GM21619 (cell line): ENCODE data around the gene SERPINH1.
A peak's percentile ranks its signal among the peaks of the same experiment; 100 is the strongest.
"Not testable (repeated sequence)": the region's sequence is repeated elsewhere in the genome, so short reads cannot be mapped to it uniquely, and the experiment has no call there.

Experiments
- ATAC-seq: cut with Tn5 transposase; IDR thresholded peaks from one replicate; pipeline ENCODE4 v1.9.1; 2021; ENCODE audit not compliant: unreplicated experiment

Gene SERPINH1

DNA sequence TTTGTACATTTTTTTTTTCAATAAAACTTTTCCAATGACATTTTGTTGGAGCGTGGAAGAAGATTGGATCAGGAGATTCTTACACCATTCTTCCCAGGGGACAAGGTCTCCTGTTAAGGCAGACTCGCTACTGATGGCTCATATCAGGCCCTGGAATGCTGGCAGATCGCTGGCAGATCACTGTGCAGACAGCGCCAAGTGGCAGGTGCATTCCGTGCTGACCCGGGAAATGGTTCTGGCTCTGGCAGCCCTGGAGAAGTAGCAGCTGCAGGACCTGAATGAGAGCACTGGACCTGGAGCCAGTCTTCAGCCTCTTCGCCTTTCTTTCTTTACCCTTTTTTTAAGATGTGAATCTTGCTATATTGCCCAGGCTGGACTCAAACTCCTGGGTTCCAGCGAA is 10.7 kb downstream of the SERPINH1 start:
- no peak for ATAC-seq

DNA sequence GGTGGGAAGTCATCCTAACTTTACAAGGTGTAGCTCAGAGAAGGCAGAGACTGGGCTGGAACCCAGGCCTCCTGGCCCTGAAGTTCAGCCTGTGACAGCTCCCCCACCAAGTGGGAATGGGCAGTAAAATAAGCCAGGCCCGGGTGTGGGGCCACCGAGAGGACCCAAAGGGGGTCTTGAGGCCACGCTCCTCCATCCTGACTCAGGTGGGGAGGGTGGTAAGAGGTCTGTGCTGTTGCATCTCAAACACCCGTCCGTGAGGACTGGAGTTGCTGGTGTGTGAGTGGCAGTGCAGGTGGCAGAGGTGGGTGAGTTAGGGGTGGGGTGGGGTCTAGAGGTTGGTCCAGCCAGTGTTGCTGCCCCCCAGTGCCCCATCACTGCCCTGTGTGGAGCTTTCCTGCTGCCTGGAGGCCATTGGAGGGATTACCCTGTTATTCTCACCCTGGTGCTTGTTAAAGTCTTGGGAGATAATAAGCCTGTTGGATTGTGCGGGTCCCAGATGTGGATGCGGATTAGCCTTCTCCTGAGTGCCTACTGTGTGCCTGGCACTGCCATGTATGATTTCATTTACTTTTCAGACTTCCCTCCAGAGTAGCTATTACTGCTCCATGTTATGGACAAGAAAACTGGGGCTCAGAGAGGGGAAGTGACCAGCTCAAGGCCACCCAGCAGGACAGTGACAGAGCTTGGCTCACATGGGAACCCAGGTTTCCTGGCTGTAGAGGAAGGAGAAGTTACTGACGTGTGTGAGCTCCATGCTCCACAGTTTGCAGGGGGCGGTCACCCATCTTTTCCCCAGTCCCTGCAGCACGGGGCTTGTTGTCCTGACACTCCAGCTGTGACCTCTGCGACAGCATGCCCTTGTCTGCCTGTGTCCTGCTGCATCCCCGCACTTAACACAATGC is 12.9 kb downstream of the SERPINH1 start:
- ATAC-seq, result no peak

GRCh38 chr11:75576017-75576416 is 14.0 kb downstream of the SERPINH1 start:
- ATAC-seq, result no peak

- no peak for ATAC-seq
Observed at GRCh38 chr11:75576499-75576918, 14.5 kb downstream of the SERPINH1 start.

GRCh38 chr11:75577207-75577606 is 15.2 kb downstream of the SERPINH1 start:
- no peak for ATAC-seq

DNA sequence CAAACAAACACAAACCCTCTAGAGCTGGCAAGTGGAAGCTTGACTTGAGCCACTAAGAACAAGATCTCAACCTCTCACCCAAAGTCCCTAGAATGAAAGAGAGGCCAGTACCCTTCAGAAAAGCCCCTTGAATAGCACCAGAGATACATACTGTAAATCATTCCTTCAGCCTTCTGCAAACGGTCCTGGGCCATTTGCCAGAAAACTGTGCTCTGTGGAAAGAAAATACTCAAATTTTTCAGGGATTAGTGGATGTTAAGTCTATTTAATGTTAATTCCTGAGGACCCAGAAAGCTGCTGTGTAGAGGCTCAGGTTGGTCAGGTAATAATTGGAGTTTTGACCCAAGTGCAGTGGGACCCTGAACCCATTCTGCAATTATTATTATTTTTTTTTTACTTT is 16.9 kb downstream of the SERPINH1 start:
- no peak for ATAC-seq

DNA sequence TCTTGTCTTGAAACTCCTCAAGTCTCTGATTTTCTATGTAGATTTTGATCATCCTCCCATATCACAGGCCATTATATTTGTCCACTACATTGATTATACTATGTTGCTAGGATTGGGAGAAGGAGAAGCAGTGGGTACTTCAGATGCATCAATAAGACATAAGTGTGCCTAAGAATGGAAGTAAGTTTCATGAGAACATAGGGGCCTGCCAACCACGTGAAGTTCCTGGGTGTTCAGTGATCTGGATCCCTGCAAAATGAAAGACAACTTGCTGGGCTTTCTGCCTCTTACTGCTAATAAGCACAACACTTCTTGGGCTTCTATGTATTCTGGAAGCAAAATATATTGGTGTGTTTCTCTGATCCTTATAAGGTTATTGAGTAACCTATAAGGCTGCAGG is 17.8 kb downstream of the SERPINH1 start:
- ATAC-seq, result no peak

DNA sequence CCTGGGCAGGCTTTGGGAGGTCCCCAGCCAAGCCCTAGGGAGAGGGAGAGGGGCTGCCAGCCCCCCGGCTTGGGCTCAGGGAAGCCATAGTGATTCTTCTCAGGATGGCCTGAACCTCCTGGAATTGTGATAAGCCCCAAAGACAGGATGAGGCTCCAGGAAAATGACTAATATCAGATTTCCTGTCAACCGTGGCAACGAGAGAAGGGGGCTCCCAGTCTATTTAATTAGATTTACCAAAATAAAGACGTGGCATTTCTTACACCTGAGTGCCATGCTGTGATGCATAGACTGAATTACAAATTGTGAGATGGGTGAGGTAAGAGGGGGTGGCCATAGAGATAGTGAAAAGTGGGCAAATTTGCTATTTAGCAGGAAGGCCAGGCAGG is 20.4 kb downstream of the SERPINH1 start:
- no peak for ATAC-seq

DNA sequence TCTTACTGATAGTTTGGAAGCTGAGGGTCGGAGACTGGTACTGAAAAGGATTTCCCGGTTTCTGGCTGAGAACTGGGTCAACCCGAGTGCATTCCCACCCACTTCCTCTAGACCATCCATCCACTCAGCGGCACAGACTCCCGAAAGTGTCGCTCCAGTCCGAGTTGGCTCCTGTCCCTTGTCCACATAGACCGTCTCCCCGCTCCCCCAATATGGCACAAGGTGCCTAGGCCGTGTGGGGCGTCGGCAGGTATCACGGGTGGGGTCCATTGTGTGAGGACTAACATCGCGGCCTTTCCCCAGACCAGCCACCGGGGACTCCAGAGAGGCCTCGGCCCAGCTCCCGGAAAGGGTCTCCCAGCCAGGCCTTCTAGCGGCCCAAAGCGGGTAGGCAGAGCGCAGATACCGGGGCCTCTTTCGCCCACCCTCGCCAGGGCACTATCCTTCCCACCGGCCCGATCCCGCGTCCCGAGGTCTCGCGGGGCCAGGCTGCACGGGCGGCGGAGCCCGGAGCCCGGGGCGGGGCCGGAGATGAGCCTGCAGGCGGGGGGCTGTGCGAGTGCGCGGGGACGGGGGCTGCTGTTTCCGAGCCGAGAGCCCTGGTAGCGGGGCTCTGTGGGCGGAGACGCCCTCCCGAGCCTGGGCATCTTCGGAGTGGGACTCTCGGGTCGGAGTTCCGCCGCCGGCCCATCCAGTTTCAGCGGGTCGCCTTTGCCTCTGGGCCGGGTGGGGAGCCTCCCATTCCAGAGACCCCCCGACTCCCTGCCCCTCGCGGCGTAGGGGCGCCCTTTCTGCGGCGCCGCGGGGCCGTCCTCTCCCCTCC is 21.1 kb downstream of the SERPINH1 start:
- peak; percentile 87 for ATAC-seq

DNA sequence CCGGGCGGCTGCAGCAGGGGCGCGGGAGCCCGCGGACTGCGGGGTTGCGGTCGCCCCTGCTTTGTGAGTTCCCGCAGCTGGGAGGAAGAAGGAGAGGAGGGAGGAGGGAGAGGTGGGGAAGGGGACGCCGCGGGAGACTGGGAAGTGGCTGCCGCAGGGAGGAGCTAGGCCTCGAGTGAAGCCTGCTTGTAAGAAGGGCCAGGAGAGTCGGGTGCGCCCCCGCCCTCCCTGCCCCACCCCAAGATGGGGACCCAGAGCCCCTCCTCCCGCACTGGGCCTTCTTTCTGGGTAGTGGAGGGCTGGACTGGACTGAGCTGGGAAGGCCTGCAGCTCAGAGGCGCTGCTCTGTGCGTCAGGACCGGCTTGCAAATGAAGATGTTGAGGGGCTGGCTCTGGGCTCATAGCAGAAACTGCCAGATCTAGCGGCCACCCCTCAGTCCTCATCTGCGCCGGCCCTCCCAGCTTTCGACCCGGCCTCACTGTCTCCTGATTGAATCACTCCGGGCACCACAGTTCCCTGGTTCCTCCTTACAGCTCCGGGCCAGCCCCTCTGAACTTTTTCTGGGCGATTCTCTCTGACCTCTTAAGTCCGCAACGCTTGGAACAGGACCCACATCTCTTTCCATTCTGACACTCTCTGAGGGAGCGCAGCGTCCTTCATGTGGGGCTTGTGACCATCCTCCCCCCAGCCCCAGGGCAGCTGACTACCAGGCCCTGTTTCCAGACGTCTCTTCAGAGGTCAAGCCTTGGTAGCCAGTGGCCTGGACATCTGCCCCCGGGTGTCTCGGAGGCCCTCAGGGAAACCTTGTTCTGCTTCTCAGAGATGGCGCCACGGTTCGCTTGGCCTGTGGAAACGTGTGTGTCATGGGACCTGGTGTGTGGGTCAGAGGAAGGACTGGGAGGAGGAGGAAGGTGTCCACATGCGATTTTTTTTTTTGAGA is 21.9 kb downstream of the SERPINH1 start:
- no peak for ATAC-seq

- ATAC-seq, result not testable (repeated sequence)
Observed at GRCh38 chr11:75584659-75585292, 22.7 kb downstream of the SERPINH1 start.

DNA sequence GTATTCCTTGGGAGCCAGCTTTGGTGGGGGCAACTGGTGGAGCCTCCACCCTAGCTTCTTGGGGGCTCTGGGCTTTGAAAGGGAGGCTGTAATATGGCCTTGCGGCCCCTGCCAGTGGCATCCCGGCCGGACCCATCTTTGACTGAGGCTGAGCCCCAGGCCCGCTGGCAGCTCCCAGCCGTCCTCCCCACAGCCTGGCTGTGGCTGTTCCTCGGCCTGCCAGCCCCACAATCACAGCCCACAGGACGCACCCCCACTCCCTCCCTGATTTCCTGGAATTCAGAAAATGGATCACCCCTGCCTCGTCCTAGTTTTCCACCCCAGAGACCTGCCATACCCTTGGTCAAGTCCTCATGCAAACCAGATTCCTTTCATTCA is 23.2 kb downstream of the SERPINH1 start:
- ATAC-seq, result no peak

- ATAC-seq, result no peak
Observed at GRCh38 chr11:75586395-75586794, 24.3 kb downstream of the SERPINH1 start.

DNA sequence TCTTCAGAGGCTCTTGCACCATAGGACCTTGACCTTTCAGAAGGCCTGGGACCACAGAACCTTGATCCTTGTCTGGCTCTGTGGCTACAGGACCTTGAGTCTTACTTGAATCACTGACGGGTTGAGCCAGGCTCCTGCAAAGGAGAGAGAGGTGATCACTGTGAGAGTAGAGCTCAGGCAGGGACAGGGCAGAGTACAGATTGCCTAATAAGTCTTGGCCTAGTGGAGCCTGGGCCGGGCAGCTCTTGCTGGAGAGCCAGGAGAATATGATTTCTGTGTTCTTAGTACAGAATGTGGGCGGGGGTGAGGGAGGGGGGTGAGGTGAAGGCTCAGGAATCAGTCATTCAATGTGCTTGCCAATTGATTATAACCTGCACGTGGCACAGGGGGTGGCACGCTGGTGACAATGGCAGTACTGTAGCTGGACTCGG is 26.0 kb downstream of the SERPINH1 start:
- no peak for ATAC-seq

DNA sequence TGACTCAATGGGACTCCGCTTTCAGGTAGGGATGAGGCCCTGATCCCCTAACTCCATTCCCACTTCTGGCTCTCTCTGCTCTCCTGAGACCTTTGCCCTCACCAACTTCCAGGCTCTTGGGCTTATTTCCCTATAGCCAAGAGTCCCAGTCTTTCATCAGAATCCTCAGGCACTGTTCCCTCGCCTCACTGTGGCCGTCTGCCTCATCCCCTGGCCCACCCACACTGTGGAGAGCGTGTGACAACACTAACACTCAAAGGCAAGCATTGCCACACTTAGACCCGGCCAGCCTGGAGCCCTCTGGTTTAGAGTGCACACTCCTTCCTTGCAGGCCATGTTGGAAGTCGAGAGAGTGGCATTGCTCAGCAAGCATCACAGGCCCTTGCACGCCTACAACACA is 27.0 kb downstream of the SERPINH1 start:
- ATAC-seq, result no peak

DNA sequence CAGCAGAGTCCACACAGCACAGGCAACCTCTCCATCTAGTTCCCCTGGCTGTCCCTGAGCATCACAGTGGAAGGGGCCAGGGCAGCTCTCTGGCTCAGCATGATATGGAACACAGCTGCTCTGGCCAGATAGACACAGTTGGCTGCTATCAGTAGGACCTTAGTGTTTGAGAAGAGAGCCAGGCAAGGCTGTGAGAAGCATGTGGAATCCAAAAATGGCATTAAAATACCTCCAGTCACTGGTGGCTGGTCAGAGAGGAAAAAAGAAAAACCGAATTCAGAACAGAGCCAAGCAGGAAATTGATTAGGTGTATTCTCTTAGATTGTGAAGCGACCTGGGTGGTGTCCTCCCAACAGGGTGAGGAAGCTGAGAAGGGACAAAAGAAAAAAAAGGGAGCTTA is 27.9 kb downstream of the SERPINH1 start:
- no peak for ATAC-seq

DNA sequence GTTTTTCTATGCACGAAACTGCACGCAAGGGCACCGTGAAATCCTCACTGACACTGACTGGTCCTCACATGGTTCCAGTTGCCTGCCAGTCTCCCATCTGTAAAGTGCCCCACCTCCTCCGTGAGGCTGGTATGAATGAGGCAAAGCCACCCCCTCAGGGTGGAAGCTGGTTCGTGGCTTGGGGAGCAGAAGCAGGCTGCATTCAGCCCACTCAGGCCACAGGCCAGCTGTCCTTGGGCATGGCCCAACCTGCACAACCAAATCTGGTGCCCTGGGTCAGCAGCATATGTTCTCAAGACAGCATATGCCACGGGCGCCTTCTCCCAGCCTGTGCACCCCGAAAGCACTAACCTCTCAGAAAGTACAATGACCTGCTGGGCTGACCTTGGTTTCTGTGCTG is 29.3 kb downstream of the SERPINH1 start:
- ATAC-seq, result no peak

DNA sequence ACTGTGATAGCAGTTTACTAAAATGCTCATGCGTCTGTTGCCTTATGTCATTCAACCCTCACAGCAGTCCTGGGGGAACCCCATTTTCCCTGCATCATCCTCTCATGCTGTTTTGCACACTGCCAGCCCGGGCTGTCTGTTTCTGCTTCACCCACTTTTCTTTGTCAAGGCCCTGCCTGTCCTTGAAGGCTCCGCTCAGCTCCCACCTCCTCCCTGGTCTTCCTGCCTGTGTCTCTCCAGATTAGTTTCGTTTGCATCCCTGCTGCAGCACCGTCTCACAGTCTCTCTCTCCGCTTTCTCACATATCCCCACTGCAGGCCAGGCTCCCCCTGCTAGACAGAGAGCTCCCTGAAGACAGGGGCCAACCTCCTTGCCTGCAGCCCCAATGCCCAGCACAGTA is 29.9 kb downstream of the SERPINH1 start:
- ATAC-seq, result no peak

GRCh38 chr11:75592715-75593114 is 30.7 kb downstream of the SERPINH1 start:
- ATAC-seq, result no peak

GRCh38 chr11:75593286-75593915 is 31.3 kb downstream of the SERPINH1 start:
- ATAC-seq, result no peak
